Measurements from ENCODE around the gene ERGIC3. TPM values are rescaled to one million over a fixed set of nuclear protein-coding genes. Genes with fewer than 3 reads are reported as not detected.

ERGIC3 gene
- total and polyA plus RNA-seq, 10 of the 15 experiments (the other 5 are each of a cell fraction or from before 2014, with no cell fraction given), result 90.4 to 210 (median 139) TPM

- TF ChIP-seq ZBTB40 (IDR thresholded peaks at IDR 0.05; ENCODE audit: borderline replicate concordance), result peak; percentile 89
- TF ChIP-seq ZNF687 (IDR thresholded peaks at IDR 0.05), result 0 out of 2 replicates have a peak, but pooled peaks have one; percentile 36
- peak; percentile 94 for TF ChIP-seq NR2C1 (IDR thresholded peaks at IDR 0.05)
- TF ChIP-seq MLLT1 (IDR thresholded peaks at IDR 0.05), result peak; percentile 97
- TF ChIP-seq JUNB (IDR thresholded peaks at IDR 0.05), result no peak
- peak; percentile 94 for TF ChIP-seq NR2F1 (conservative IDR thresholded peaks at IDR 0.05)
- TF ChIP-seq E4F1 (IDR thresholded peaks at IDR 0.05; ENCODE audit: borderline replicate concordance, partially characterized antibody), result peak; percentile 49
- peak; percentile 28; the same call in 1 of the 2 replicates for TF ChIP-seq PKNOX1 (IDR thresholded peaks at IDR 0.05)
- peak; percentile 53; the same call in 1 of the 2 replicates for TF ChIP-seq HCFC1 (IDR thresholded peaks at IDR 0.05; ENCODE audit: low read length)
Observed at GRCh38 chr20:35541783-35542662, at the start of gene ERGIC3 (continued).

Data from GM12878 (cell line).